Cardiac muscle cell (in vitro differentiated cells and primary cell): ENCODE data around the gene GPNMB. TPM values are rescaled to one million over a fixed set of nuclear protein-coding genes. Genes with fewer than 3 reads are reported as not detected.

ENCODE experiments used
- DNase-seq, 2 donors: peaks; one replicate each; pipeline versions ENCODE4 v3.0.0 to v3.0.0-alpha.2; 2010 to 2017; ENCODE audit warnings: low read depth in 1 of 2, low spot score in 1 of 2
- H3K27ac ChIP-seq: fragments of 200-600 bp; sonication (generic); 2 replicates; pipeline ENCODE4 v1.5.1; 2016
- H3K27me3 ChIP-seq: fragments of 200-600 bp; sonication (generic); 2 replicates; pipeline ENCODE4 v1.6.0; 2016; ENCODE audit warnings: control low read depth
- H3K36me3 ChIP-seq: fragments of 200-600 bp; sonication (generic); 2 replicates; pipeline ENCODE4 v1.5.1; 2016; ENCODE audit warnings: control low read depth
- H3K4me1 ChIP-seq: fragments of 200-600 bp; sonication (generic); 2 replicates; pipeline ENCODE4 v1.8.1; 2017; ENCODE audit warnings: low read depth, mild to moderate bottlenecking, mixed run types
- H3K4me3 ChIP-seq: fragments of 200-600 bp; sonication (generic); 2 replicates; pipeline ENCODE4 v1.5.1; 2016; ENCODE audit warnings: mild to moderate bottlenecking
- H3K9me3 ChIP-seq: fragments of 200-600 bp; sonication (generic); 2 replicates; pipeline ENCODE4 v1.5.1; 2017; ENCODE audit warnings: low read depth, mild to moderate bottlenecking, control low read depth
- CTCF ChIP-seq: IDR thresholded peaks from 2 replicates; pipeline ENCODE4 v1.5.1; 2012; ENCODE audit warnings: low read depth, mild to moderate bottlenecking, low read length
- polyA plus RNA-seq: library from polyadenylated mRNA; unstranded; fragments of >200 nt; fragmentation: Nextera tagmentation; extraction: Ambion mirVana; gene quantifications from 2 replicates; pipeline ENCODE4 v1.2.1, GENCODE V29; 2016
- total RNA-seq: library from RNA; depleted of rRNA; stranded (reverse); fragments of >200 nt; gene quantifications from 2 replicates; pipeline ENCODE4 v1.2.3, GENCODE V29; 2016

Gene GPNMB
- total and polyA plus RNA-seq, 2 experiments from 2014 or later: 0.39 to 1.6 TPM

- Histone ChIP-seq H3K27me3 (no peaks in the 10 kb centered on the region), H3K4me3 (no peak overlapping the region), H3K9me3 (no peaks in the 10 kb centered on the region), H3K4me1 (no peaks in the 10 kb centered on the region), H3K36me3 (no peaks in the 10 kb centered on the region), H3K27ac (no peak overlapping the region)
- no peak for TF ChIP-seq CTCF
- no peak for DNase-seq
Measured at GRCh38 chr7:23239698-23240097, 6.9 kb upstream of the GPNMB start.

GRCh38 chr7:23242321-23242720 is 4.3 kb upstream of the GPNMB start:
- no peaks in the 10 kb centered on the region for H3K36me3 ChIP-seq
- H3K4me1 ChIP-seq: no peaks in the 10 kb centered on the region
- DNase-seq: no peak
- H3K4me3 ChIP-seq: no peak overlapping the region
- H3K27ac ChIP-seq: no peak overlapping the region
- TF ChIP-seq CTCF: no peak
- H3K27me3 ChIP-seq: peaks cover 2% of the 10 kb centered on the region
- no peaks in the 10 kb centered on the region for H3K9me3 ChIP-seq

GRCh38 chr7:23242935-23243334 is 3.6 kb upstream of the GPNMB start:
- H3K36me3 ChIP-seq: no peaks in the 10 kb centered on the region
- H3K4me1 ChIP-seq: no peaks in the 10 kb centered on the region
- no peak overlapping the region for H3K4me3 ChIP-seq
- no peak for DNase-seq
- peaks cover 8% of the 10 kb centered on the region for H3K27me3 ChIP-seq
- H3K27ac ChIP-seq: no peak overlapping the region
- H3K9me3 ChIP-seq: no peaks in the 10 kb centered on the region
- no peak for TF ChIP-seq CTCF

- H3K4me1 ChIP-seq: no peaks in the 10 kb centered on the region
- H3K9me3 ChIP-seq: no peaks in the 10 kb centered on the region
- no peaks in the 10 kb centered on the region for H3K36me3 ChIP-seq
- no peak overlapping the region for H3K4me3 ChIP-seq
- no peak for TF ChIP-seq CTCF
- H3K27ac ChIP-seq: no peak overlapping the region
- DNase-seq: peak in 1 of 2 donors; percentile 33
- H3K27me3 ChIP-seq: peaks cover 14% of the 10 kb centered on the region
Measured at GRCh38 chr7:23247046-23247602, 549 bp downstream of the GPNMB start.

- Histone ChIP-seq H3K36me3 (no peaks in the 10 kb centered on the region), H3K27me3 (peaks cover 16% of the 10 kb centered on the region), H3K4me1 (no peaks in the 10 kb centered on the region), H3K4me3 (no peak overlapping the region), H3K27ac (no peak overlapping the region), H3K9me3 (no peaks in the 10 kb centered on the region)
- DNase-seq: peak in 1 of 2 donors; percentile 44
- TF ChIP-seq CTCF: no peak
Measured at GRCh38 chr7:23247603-23248335, 1.2 kb downstream of the GPNMB start.
